ENCODE measurements around the gene AKT1S1.

AKT1S1 gene

DNA sequence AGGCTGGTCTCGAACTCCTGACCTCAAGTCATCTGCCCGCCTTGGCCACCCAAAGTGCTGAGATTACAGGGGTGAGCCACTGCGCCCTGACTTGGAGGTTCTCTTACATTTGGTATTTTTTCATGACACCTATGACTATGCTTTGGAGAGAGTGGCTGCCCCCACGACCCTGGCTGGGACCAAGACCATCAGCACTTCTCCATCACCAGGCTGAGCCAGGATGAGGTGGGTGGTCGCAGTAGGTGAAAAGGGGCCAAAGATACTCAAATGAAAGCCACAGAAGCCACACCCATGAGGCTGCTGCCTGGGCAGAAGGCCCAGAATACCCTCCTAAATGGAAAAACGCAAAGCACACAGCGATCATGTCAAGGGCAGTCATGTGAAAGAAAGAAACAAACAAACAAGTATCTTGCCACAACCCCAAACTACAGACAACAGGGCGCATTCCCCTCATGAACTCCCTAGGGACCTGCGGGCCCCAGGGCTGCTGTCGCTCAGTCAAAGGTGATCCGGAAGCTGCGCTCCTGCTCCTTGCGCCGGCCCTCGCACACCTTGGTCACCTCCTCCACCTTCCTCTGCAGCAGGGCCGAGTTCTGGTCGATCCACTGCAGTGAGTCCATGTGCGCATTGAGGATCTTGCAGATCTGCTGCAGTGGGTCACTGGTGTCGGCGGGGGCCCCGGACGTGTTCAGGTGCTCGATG, 30.7 kb upstream of the AKT1S1 start:
- no peak for DNase-seq (ENCODE audit: low read depth)

DNA sequence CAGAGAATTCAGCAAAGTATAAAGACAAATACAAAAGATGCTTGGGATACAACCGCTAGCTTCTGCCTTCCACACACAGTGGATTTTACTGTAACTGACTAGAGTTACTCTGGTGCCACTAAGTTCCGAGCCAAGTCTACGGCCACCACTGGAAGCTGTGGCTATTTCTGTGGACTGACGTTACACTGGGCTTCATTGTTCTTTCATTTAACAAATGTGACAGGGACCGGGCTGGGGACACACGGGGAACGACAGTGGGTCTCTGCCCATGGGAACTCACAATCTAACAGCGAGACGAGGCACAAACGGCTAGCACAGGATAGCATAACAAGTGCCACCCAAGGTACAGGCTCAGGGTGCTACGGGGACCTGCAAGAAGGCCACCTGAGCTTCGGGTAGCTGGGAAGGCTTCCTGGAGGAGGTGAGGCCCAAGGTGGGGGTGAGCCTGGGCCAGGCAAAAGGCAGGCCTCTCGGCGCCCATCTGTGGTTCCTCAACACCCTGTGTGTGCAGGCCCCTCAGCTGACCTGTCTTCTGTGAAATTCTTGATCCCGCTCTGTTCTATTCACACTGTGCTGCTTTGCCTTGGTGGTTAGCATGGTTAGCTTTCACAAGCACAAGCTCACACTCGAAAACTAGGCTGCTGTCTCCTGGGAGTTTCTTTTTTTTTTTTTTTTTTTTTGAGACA, 29.9 kb upstream of the AKT1S1 start:
- DNase-seq (ENCODE audit: low read depth): no peak

- no peak for DNase-seq (ENCODE audit: low read depth)
These were observed 27.0 kb upstream of the AKT1S1 start for GRCh38 chr19:49904136-49904535.

GRCh38 chr19:49896863-49897621, 19.9 kb upstream of the AKT1S1 start, which contains the start of gene IL4I1:
Gene IL4I1, minus strand, starts transcription at chr19:49896887. Its CDS starts 727 bp downstream, at chr19:49896160.
- peak; percentile 33 for DNase-seq (ENCODE audit: low read depth)

DNA sequence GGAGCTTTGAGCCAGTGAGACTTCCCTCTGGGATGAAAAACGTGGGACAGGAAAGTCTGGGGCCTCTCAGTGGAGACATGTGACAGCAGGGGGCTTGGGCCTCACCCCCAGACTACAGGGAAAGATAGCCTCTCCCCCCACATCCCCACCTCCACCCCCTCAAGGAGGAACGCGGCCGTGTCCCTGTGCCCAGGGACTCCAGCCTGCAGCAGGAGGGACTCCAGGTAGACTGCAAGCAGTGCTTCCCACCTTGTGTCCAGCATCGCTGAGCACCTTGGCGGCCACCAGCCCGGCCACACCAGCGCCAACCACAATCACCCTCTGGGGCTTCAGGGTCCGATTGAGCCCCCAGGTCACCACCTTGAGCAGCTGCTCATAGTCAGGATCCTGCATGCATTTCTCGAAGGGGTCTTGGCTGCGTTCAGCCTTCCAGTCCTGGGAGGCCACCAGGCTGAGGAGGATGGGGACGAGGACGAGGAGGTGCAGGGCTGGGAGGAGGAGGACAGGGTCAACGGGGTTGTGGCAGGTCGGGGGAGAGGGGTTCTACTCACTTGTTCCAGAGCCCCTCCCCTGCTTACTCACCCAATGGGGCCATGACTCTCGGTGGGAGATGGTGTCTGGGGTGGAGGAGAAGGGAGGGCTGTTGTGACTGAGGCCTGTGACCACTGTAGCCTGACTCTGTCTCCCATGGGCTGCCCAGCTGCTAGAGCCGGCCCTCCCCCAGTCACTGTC, 18.6 kb upstream of the AKT1S1 start:
- DNase-seq (ENCODE audit: low read depth): no peak

GRCh38 chr19:49894879-49895565, 17.9 kb upstream of the AKT1S1 start:
- DNase-seq (ENCODE audit: low read depth): no peak

- no peak for DNase-seq (ENCODE audit: low read depth)
These were observed 17.0 kb upstream of the AKT1S1 start for GRCh38 chr19:49894011-49894664.

DNA sequence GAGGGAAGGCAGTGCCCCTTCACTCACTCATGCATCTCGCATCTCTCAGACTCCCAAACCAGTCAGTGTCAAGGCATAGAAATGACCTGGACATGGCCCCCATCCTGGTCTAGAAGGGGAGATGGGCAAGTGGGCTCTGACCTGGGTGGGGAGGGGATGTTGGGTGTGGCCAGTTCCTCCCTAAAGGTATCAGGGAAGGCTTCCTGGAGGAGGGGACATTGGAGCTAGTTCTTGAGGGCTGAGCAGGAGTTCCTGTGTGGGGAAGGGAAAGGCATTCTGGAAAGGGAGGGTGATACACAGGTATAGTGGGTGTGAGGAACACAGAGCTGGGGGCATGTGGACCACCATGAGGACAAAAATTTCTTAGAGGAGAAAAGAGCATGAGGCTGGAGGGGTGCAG, 15.6 kb upstream of the AKT1S1 start:
- no peak for DNase-seq (ENCODE audit: low read depth)

DNA sequence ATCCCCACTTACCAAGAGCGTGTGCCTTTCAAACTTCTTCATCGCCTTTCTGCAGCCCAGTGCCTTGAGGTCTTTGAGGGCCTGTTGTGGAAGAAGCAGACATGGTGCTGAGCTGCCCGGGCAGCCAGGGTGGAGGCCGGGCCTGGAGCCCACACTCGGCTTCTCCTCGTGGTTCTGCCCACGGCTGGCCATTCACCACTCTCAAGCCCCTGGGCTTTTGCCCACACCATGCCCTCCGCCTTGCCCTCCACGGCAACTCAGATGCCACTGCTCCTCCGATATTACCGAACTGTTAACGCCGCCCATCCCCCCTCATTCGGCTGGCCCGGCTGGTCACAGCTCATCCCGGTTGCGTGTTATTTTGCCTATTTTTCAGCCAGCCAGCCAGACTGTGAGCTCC, 14.2 kb upstream of the AKT1S1 start:
- DNase-seq (ENCODE audit: low read depth): no peak

- DNase-seq (ENCODE audit: low read depth): peak; percentile 58
These were observed 13.5 kb upstream of the AKT1S1 start for GRCh38 chr19:49890349-49891311.

- peak; percentile 66 for DNase-seq (ENCODE audit: low read depth)
These were observed 12.7 kb upstream of the AKT1S1 start for GRCh38 chr19:49889687-49890348.

- no peak for DNase-seq (ENCODE audit: low read depth)
These were observed 12.0 kb upstream of the AKT1S1 start for GRCh38 chr19:49889038-49889686.

DNA sequence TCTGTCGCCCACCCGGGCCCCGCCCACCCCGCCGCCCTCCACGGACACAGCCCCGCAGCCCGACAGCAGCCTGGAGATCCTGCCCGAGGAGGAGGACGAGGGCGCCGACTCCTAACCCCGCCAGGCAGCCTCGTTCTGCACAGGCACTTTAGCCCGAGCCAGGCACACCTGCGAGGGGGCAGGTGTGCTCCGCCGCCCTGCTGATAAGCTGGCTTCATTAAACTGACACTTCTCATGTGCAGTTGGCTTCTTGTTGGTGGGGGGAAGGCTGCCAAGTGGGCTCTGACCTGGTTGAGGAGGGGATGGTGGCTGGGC, 11.3 kb upstream of the AKT1S1 start:
- no peak for DNase-seq (ENCODE audit: low read depth)

- DNase-seq (ENCODE audit: low read depth): no peak
These were observed 10.7 kb upstream of the AKT1S1 start for GRCh38 chr19:49887665-49888509.

DNA sequence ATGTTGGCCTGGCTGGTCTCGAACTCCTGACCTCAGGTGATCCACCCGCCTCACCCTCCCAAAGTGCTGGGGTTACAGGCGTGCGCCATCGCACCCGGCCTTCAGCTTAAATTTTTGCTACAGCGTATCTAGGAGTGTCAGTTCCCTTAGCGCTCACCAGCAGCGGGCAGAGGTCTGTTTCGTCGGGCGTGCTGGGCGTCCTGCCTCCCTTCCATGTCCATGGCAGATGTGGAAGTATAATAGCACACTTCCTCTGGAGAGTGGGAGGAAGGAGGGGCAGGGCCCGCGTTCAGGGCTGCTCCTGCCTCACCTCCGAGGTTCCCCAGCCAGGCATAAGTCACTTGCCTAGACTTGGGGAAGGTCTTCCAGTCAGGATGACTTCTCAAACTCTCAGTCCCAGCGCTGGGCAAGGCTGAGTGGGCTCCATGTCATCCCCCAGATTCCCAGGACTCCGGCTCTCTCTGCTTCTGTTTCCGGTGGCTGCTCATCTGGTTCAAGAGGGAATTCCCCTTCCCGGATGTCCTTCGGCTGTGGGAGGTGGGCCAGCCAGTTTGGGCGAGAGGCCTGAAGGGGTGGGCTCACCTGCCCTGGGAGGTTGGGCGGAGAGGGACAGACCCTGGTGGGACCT, 10.0 kb upstream of the AKT1S1 start:
- no peak for DNase-seq (ENCODE audit: low read depth)

- no peak for DNase-seq (ENCODE audit: low read depth)
These were observed 7.6 kb upstream of the AKT1S1 start for GRCh38 chr19:49884760-49885159.

GRCh38 chr19:49884109-49884508, 7.0 kb upstream of the AKT1S1 start:
- no peak for DNase-seq (ENCODE audit: low read depth)

DNA sequence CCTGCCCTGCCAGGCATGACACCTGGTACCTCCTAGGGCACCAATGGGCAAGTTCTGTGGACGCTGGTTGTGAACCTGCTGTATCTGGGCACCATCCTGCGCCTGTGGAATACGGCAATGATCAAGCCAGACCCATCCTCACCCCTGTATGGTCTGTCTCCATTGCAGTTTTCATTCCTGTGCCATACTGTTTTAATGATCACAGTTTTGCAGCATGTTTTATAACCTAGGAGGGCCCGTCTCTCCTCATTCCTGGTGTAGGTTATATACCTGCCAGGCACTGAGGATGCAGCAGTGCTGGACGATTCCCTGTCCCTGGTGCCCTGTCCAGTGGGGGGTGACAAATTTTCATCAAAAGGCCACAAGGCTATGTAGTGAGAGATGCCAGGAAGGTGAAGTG, 5.9 kb upstream of the AKT1S1 start:
- DNase-seq (ENCODE audit: low read depth): no peak

Measured in activated T-cell treated with anti-CD3 and anti-CD28 coated beads for 1 hour (primary cell).